Activated CD4-positive, alpha-beta memory T cell treated with anti-CD3 and anti-CD28 coated beads, Interleukin-2, amount 10 ng/mL, durations not matched to agents 7 days and 5 days (primary cell): ENCODE results near the gene AK2. TPM values are rescaled to one million over a fixed set of nuclear protein-coding genes. Genes with fewer than 3 reads are reported as not detected.

Experiments
- CTCF ChIA-PET: fragments of 350-600 bp; sonication (Branson Sonifier 250); formaldehyde crosslinking; loops from one replicate; lab custom pipeline; 2021; ENCODE audit warnings: antibody characterized with exemption, inconsistent platforms; lab: Charles Lee
- POLR2A ChIA-PET: fragments of 350-600 bp; sonication (Branson Sonifier 250); formaldehyde crosslinking; loops from one replicate; lab custom pipeline; 2021; ENCODE audit warnings: antibody characterized with exemption; lab: Charles Lee
- DNase-seq: peaks from one replicate; pipeline ENCODE4 v3.0.0-alpha.2; 2020
- H3K27ac Mint-ChIP-seq: one replicate; pipeline ENCODE4 v1.8.0; 2021; ENCODE audit warnings: mild to moderate bottlenecking, mixed read lengths
- H3K27me3 Mint-ChIP-seq: one replicate; pipeline ENCODE4 v1.8.0; 2021; ENCODE audit warnings: mixed read lengths
- H3K36me3 Mint-ChIP-seq: one replicate; pipeline ENCODE4 v1.8.0; 2021; ENCODE audit warnings: low read depth, mixed read lengths
- H3K4me1 Mint-ChIP-seq: one replicate; pipeline ENCODE4 v1.8.0; 2021; ENCODE audit warnings: mixed read lengths
- H3K4me3 Mint-ChIP-seq: one replicate; pipeline ENCODE4 v1.8.0; 2021; ENCODE audit warnings: mild to moderate bottlenecking, mixed read lengths
- H3K9me3 Mint-ChIP-seq: one replicate; pipeline ENCODE4 v1.8.0; 2021; ENCODE audit warnings: mixed read lengths
- total RNA-seq, 2 experiments: library from RNA; stranded (reverse); gene quantifications; one replicate each; pipeline ENCODE4 v1.2.3, GENCODE V29; 2021

The AK2 gene
- total RNA-seq, 2 experiments from 2014 or later: 189 to 192 TPM

DNA sequence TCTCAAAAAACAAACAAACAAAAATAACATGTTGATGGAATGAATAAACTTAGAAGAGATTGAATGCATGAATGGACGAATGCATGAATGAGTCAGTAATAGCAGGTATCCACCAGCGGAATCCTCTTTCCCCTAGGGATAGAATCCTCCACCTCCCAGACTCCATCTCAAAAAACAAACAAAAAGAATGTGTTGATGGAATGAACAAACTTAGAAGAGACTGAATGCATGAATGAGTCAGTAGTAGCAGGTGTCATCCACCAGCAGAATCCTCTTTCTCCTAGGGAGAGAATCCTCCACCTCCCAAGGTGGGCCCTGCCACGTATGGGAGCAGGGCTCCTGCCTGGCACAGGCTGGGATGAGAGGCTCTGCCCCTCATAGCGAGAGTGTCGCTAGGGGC lies 45.3 kb downstream of the AK2 start:
- H3K27me3 Mint-ChIP-seq: no peaks in the 10 kb centered on the region
- peak overlapping the region; percentile 82 for H3K27ac Mint-ChIP-seq
- H3K4me3 Mint-ChIP-seq: no peak overlapping the region
- ChIA-PET POLR2A (interaction anchor here (1.4 to 5.4 kb wide), 3 partner anchors 10 to 52 kb away, joined by 5 to 40 read pairs (median 26); partner anchors contain the start of gene RNF19B), CTCF (interaction anchor here (1.4 to 1.5 kb wide), 2 partner anchors 10 to 136 kb away, joined by 5 to 6 read pairs; no protein-coding TSS in a partner anchor)
- no peaks in the 10 kb centered on the region for H3K9me3 Mint-ChIP-seq
- peaks cover 8% of the 10 kb centered on the region for H3K36me3 Mint-ChIP-seq
- DNase-seq: no peak
- peaks cover 68% of the 10 kb centered on the region for H3K4me1 Mint-ChIP-seq

- ChIA-PET POLR2A (interaction anchor here (5.4 kb wide), 1 partner anchor 10 kb away, joined by 40 read pairs; no protein-coding TSS in a partner anchor), CTCF (no interaction called here)
- Mint-ChIP-seq H3K4me1 (peaks cover 72% of the 10 kb centered on the region), H3K4me3 (no peak overlapping the region), H3K9me3 (no peaks in the 10 kb centered on the region), H3K36me3 (peaks cover 8% of the 10 kb centered on the region), H3K27ac (peak overlapping the region; percentile 79), H3K27me3 (no peaks in the 10 kb centered on the region)
- no peak for DNase-seq
Observed at GRCh38 chr1:32990887-32991286, 45.8 kb downstream of the AK2 start.

- H3K4me1 Mint-ChIP-seq: peaks cover 83% of the 10 kb centered on the region
- H3K9me3 Mint-ChIP-seq: no peaks in the 10 kb centered on the region
- H3K4me3 Mint-ChIP-seq: peak overlapping the region; percentile 26
- peak overlapping the region; percentile 79 for H3K27ac Mint-ChIP-seq
- CTCF ChIA-PET: interaction anchor here (0.9 to 1.1 kb wide), 3 partner anchors 9 to 24 kb away, joined by 3 to 4 read pairs (median 3); partner anchors contain the start of gene RNF19B
- H3K27me3 Mint-ChIP-seq: no peaks in the 10 kb centered on the region
- peak; percentile 71 for DNase-seq
- POLR2A ChIA-PET: interaction anchor here (1.0 to 2.2 kb wide), 6 partner anchors 8 to 27 kb away, joined by 3 to 9 read pairs (median 5); partner anchors contain the start of gene RNF19B
- H3K36me3 Mint-ChIP-seq: peaks cover 8% of the 10 kb centered on the region
Observed at GRCh38 chr1:32989160-32990050, 47.3 kb downstream of the AK2 start.

DNA sequence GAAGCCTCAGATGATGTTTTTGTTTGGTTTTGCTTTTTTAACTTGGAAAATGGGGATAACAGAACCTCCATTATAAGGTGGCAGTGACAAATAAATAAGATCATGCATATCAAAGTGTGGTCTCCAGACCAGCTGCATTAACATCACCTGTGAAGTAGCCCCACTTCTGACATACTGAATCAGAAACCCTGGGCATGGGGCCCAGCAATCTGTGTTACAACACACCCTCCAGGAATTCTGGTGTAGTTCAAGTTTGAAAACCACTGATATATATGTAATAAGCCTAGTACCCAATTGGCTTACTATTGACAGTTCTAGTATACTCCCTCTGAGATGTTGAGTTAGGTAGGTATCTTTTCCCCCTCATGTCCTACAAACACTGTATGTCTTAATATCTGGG lies 48.0 kb downstream of the AK2 start:
- ChIA-PET CTCF (interaction anchor here (0.9 to 1.1 kb wide), 3 partner anchors 8 to 24 kb away, joined by 3 to 4 read pairs (median 3); partner anchors contain the start of gene RNF19B), POLR2A (interaction anchor here (1.0 to 2.2 kb wide), 6 partner anchors 8 to 26 kb away, joined by 3 to 9 read pairs (median 5); partner anchors contain the start of gene RNF19B)
- Mint-ChIP-seq H3K4me3 (no peak overlapping the region), H3K4me1 (peaks cover 90% of the 10 kb centered on the region), H3K27ac (peak overlapping the region; percentile 79), H3K9me3 (no peaks in the 10 kb centered on the region), H3K27me3 (no peaks in the 10 kb centered on the region), H3K36me3 (peaks cover 8% of the 10 kb centered on the region)
- DNase-seq: no peak

DNA sequence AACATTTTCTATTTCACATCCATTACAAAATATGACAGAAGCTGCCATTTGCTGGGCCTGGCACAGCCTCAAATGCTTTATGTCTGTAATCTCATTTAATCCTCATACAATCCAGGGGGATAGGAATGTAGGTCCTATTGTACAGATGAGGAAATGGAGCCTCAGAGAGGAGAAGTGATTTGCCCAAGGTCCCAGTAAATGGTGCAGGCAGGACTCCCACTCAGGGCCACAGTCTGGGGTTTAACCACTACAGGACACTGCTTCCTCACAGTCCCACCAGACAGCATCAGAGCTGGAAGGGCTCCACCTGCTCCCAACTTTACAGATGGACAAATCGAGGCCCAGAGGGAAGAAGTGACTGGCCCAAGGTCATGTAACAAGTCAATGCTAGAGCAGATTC lies 51.5 kb downstream of the AK2 start:
- ChIA-PET POLR2A (interaction anchor here (1.2 to 3.9 kb wide), 6 partner anchors 10 to 45 kb away, joined by 3 to 36 read pairs (median 6); partner anchors contain the start of gene RNF19B), CTCF (interaction anchor here (0.9 to 1.5 kb wide), 4 partner anchors 11 to 52 kb away, joined by 3 to 4 read pairs (median 4); no protein-coding TSS in a partner anchor)
- H3K4me1 Mint-ChIP-seq: peaks cover 93% of the 10 kb centered on the region
- H3K4me3 Mint-ChIP-seq: no peak overlapping the region
- peaks cover 8% of the 10 kb centered on the region for H3K36me3 Mint-ChIP-seq
- no peaks in the 10 kb centered on the region for H3K9me3 Mint-ChIP-seq
- peak overlapping the region; percentile 75 for H3K27ac Mint-ChIP-seq
- H3K27me3 Mint-ChIP-seq: no peaks in the 10 kb centered on the region
- no peak for DNase-seq

DNA sequence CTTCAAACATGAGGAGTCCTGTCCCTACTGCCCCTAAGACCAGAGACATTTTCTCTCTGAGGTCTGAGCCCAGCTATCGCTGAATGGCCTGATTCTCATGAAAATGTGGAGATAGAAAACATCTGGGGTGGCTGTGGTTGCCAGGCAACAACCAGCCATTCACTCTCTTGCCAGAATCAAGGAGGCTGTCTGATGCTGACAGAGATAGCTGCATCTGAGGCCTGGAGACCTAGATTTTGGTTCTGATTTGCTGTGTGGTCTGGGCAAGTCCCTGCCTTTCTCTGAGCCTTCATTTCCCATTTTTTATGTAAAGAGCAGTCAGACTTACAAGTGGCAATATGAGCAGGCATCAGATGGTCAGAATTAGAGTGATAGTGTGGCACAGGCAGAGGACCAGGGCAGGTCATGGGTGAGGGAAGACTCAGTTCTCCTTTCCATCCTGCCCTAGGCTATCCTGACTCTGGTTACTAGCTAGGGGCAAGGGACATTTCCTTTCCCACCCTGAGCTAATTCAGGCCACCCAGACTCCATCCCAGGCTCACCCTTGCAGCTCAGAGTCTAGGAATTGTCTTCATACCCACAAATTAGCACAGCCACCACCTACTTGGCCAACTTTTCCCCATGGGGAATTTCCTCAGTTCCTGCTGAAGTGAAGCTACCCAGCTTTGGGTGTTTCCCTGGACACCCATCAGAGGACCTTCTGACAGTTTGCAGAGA lies 52.1 kb downstream of the AK2 start:
- Mint-ChIP-seq H3K4me3 (no peak overlapping the region), H3K27ac (peak overlapping the region; percentile 75)
- DNase-seq: peak; percentile 77

GRCh38 chr1:32984090-32984454 lies 52.6 kb downstream of the AK2 start:
- Mint-ChIP-seq H3K4me1 (peaks cover 89% of the 10 kb centered on the region), H3K9me3 (no peaks in the 10 kb centered on the region), H3K27ac (peak overlapping the region; percentile 75), H3K36me3 (peaks cover 7% of the 10 kb centered on the region), H3K27me3 (no peaks in the 10 kb centered on the region), H3K4me3 (no peak overlapping the region)
- no peak for DNase-seq
- CTCF ChIA-PET: interaction anchor here (0.8 to 1.6 kb wide), 5 partner anchors 12 to 31 kb away, joined by 3 to 7 read pairs (median 4); no protein-coding TSS in a partner anchor
- POLR2A ChIA-PET: interaction anchor here (0.9 to 3.9 kb wide), 10 partner anchors 11 to 143 kb away, joined by 3 to 36 read pairs (median 4); partner anchors contain the start of gene RNF19B

More for the DNA sequence above, 52.1 kb downstream of the AK2 start:
- POLR2A ChIA-PET: interaction anchor here (0.9 to 3.9 kb wide), 10 partner anchors 10 to 142 kb away, joined by 3 to 36 read pairs (median 4); partner anchors contain the start of gene RNF19B
- Mint-ChIP-seq H3K27me3 (no peaks in the 10 kb centered on the region), H3K9me3 (no peaks in the 10 kb centered on the region), H3K36me3 (peaks cover 8% of the 10 kb centered on the region), H3K4me1 (peaks cover 92% of the 10 kb centered on the region)
- CTCF ChIA-PET: interaction anchor here (0.8 to 1.6 kb wide), 6 partner anchors 12 to 51 kb away, joined by 3 to 7 read pairs (median 4); no protein-coding TSS in a partner anchor

GRCh38 chr1:32983020-32983419 lies 53.7 kb downstream of the AK2 start:
- CTCF ChIA-PET: interaction anchor here (1.2 kb wide), 1 partner anchor 18 kb away, joined by 4 read pairs; no protein-coding TSS in a partner anchor
- POLR2A ChIA-PET: interaction anchor here (1.4 to 3.9 kb wide), 4 partner anchors 12 to 39 kb away, joined by 3 to 36 read pairs (median 12); partner anchors contain the start of gene RNF19B
- Mint-ChIP-seq H3K4me3 (no peak overlapping the region), H3K27ac (peak overlapping the region; percentile 87), H3K4me1 (peaks cover 78% of the 10 kb centered on the region), H3K36me3 (peaks cover 4% of the 10 kb centered on the region), H3K27me3 (no peaks in the 10 kb centered on the region), H3K9me3 (no peaks in the 10 kb centered on the region)
- DNase-seq: no peak

DNA sequence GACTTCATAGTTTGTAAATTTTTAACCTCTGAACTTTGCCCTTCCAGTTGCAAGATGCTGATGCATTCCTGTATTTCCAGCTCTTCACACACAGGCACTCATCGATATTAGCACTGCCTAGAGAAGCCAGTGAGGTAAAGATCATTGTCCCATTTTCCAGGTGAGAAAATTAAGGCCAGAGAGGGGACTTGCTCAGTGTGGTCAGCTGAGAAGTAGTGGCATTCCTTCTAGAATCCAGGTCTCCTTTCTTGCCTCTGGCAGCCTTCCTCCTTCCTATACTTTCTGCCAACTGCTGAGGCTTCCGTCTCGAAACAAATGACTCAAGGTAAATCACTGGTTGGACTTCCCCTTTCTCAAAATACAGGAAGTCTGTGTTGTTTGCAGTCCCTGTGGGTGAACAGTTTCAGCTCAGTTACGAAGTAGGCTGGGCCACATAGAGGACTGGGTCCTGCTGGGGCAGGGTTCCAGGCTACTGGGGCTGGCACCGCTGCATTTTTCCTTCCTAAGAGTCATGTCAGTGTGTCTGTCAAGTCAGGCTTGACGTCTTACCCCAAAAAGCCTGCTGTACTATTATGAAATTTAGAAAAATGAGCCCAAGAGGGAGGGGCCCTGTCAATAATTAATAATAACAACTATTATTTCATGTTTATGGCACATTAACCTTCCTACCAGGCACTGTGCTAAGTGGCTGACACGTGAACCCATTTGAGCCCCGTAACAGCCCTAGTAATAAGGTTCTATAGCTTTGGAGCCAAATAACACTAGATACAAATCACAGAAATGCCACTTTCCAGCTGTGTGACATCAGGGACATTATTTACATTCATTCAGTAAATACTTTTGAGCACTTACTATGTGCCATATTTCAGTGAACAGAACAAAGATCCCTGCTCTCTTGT lies 55.4 kb downstream of the AK2 start:
- CTCF ChIA-PET: interaction anchor here (0.7 to 1.5 kb wide), 9 partner anchors 8 to 146 kb away, joined by 3 to 10 read pairs (median 5); partner anchors contain the start of gene RNF19B
- Mint-ChIP-seq H3K4me3 (peak overlapping the region; percentile 56), H3K36me3 (peaks cover 3% of the 10 kb centered on the region), H3K27me3 (no peaks in the 10 kb centered on the region), H3K27ac (peak overlapping the region; percentile 87), H3K9me3 (no peaks in the 10 kb centered on the region), H3K4me1 (peaks cover 67% of the 10 kb centered on the region)
- POLR2A ChIA-PET: interaction anchor here (0.6 to 2.8 kb wide), 16 partner anchors 8 to 164 kb away, joined by 3 to 46 read pairs (median 6); partner anchors contain the start of genes RNF19B and S100PBP
- peak; percentile 73 for DNase-seq

GRCh38 chr1:32980080-32980479 lies 56.6 kb downstream of the AK2 start:
- ChIA-PET CTCF (interaction anchor here (1.0 to 1.5 kb wide), 4 partner anchors 9 to 147 kb away, joined by 3 to 8 read pairs (median 6); no protein-coding TSS in a partner anchor), POLR2A (interaction anchor here (1.3 to 2.8 kb wide), 11 partner anchors 9 to 162 kb away, joined by 3 to 46 read pairs (median 8); partner anchors contain the start of genes RNF19B and S100PBP)
- H3K27me3 Mint-ChIP-seq: peaks cover 1% of the 10 kb centered on the region
- H3K4me3 Mint-ChIP-seq: no peak overlapping the region
- peak overlapping the region; percentile 87 for H3K27ac Mint-ChIP-seq
- H3K9me3 Mint-ChIP-seq: no peaks in the 10 kb centered on the region
- H3K4me1 Mint-ChIP-seq: peaks cover 57% of the 10 kb centered on the region
- DNase-seq: no peak
- H3K36me3 Mint-ChIP-seq: peaks cover 3% of the 10 kb centered on the region

DNA sequence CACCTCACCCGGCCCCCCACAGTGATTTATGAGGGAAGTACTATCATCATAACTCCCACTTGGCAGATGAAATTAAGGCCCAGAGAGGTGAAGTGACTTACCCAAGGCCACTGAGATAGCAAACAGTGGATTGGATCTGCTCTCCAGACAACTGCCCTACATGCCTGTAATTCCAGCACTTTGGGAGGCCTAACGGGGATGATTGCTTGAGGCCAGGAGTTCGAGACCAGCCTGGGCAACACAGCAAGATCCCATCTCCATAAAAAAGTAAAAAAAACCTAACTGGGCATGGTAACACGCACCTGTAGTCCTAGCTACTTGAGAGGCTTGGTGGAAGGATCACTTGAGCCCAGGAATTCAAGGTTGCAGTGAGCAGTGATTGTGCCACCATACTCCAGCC lies 57.8 kb downstream of the AK2 start:
- Mint-ChIP-seq H3K9me3 (no peaks in the 10 kb centered on the region), H3K27ac (no peak overlapping the region), H3K36me3 (peaks cover 3% of the 10 kb centered on the region), H3K27me3 (peaks cover 3% of the 10 kb centered on the region), H3K4me3 (no peak overlapping the region), H3K4me1 (peaks cover 45% of the 10 kb centered on the region)
- DNase-seq: no peak
- POLR2A ChIA-PET: no interaction called here
- CTCF ChIA-PET: no interaction called here
